Fibroblast of the aortic adventitia (primary cell): ENCODE results near the gene ACE. TPM values are rescaled to one million over a fixed set of nuclear protein-coding genes. Genes with fewer than 3 reads are reported as not detected.

Experiments used
- DNase-seq: peaks from one replicate; pipeline ENCODE4 v3.0.0-alpha.2; 2010; ENCODE audit warnings: low read depth
- H3K4me3 ChIP-seq: 2 replicates; pipeline ENCODE4 v1.5.1; 2011; ENCODE audit warnings: low read depth, mild to moderate bottlenecking, control low read depth, low read length, moderate library complexity
- total RNA-seq: library from RNA; depleted of rRNA; stranded (reverse); fragments of >200 nt; gene quantifications from 2 replicates; pipeline ENCODE4 v1.2.3, GENCODE V29; 2012; ENCODE audit warnings: low replicate concordance
- TF ChIP-seq, protein P1 (sequence below): IDR thresholded peaks from 2 replicates; pipeline ENCODE4 v1.5.1; 2011; ENCODE audit warnings: mild to moderate bottlenecking, low read length, control low read depth, inconsistent platforms; ENCODE audit not compliant: insufficient read depth

Gene ACE
- total RNA-seq, 1 donor, result 24.3 TPM

- no peak for DNase-seq
- H3K4me3 ChIP-seq, result no peak overlapping the region
- TF ChIP-seq, protein P1, sequence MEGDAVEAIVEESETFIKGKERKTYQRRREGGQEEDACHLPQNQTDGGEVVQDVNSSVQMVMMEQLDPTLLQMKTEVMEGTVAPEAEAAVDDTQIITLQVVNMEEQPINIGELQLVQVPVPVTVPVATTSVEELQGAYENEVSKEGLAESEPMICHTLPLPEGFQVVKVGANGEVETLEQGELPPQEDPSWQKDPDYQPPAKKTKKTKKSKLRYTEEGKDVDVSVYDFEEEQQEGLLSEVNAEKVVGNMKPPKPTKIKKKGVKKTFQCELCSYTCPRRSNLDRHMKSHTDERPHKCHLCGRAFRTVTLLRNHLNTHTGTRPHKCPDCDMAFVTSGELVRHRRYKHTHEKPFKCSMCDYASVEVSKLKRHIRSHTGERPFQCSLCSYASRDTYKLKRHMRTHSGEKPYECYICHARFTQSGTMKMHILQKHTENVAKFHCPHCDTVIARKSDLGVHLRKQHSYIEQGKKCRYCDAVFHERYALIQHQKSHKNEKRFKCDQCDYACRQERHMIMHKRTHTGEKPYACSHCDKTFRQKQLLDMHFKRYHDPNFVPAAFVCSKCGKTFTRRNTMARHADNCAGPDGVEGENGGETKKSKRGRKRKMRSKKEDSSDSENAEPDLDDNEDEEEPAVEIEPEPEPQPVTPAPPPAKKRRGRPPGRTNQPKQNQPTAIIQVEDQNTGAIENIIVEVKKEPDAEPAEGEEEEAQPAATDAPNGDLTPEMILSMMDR, result no peak
Observed at GRCh38 chr17:63546308-63547082, 69.6 kb downstream of the ACE start.

DNA sequence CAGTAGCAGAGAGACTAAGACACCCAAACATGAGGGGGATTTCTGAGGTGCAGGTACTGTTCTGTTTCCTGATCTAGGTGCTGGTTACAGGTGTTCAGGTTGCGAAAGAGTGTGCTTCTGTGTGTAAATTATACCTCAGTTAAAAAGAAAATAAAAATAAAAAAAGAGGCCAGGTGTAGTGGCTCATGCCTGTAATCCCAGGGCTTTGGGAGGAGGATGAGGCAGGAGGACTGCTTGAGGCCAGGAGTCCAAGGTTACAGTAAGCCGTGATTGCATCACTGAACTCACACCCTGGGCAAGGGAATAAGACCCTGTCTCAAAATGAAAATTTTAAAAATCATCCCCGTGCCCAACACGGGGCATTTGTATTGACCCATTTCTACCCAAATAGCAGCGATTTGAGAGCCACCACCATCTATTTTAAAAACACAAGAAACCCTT lies 70.2 kb downstream of the ACE start:
- no peak for DNase-seq
- no peak overlapping the region for H3K4me3 ChIP-seq
- TF ChIP-seq, protein P1, result no peak

Other genes starting within 250 kb of the ACE start
- 16.4 and 29.5 TPM in 2 replicates for gene CYB561, start 30.8 kb upstream of the ACE start, total RNA-seq
- gene KCNH6, start 46.3 kb downstream of the ACE start, total RNA-seq, result not detected in 2 replicates
- gene DCAF7, start 73.4 kb downstream of the ACE start, total RNA-seq, result 28.5 and 31.5 TPM in 2 replicates
- gene TACO1, start 123.8 kb downstream of the ACE start, total RNA-seq, result 16.1 and 20.3 TPM in 2 replicates
- gene MAP3K3, start 145.4 kb downstream of the ACE start, total RNA-seq, result 25.0 and 37.4 TPM in 2 replicates
- 2.8 and 10.9 TPM in 2 replicates for gene LIMD2, start 223.1 kb downstream of the ACE start, total RNA-seq